OCI-LY3 (cell line): Measurements from ENCODE around the gene IRAK1.

Source experiments
- H2AFZ ChIP-seq: fragments of 200-600, 300-600 bp; shearing (Covaris generic); 2 replicates; pipeline ENCODE4 v1.6.0; 2014; ENCODE audit warnings: antibody characterized with exemption, low read depth, low read length
- H3K27ac ChIP-seq: fragments of 200-600, 300-600 bp; sonication (generic); 2 replicates; pipeline ENCODE4 v1.5.1; 2014; ENCODE audit warnings: mild to moderate bottlenecking, low read length, moderate library complexity, mixed read lengths
- H3K27me3 ChIP-seq: fragments of 200-600, 300-600 bp; sonication (generic); 2 replicates; pipeline ENCODE4 v1.6.1; 2014; ENCODE audit warnings: low read depth, low read length, mixed read lengths
- H3K36me3 ChIP-seq: fragments of 200-600, 300-600 bp; sonication (generic); replicated peaks from 2 replicates; pipeline ENCODE3; 2014; ENCODE audit warnings: low read depth, low read length, mixed read lengths
- H3K4me1 ChIP-seq: fragments of 300-600, 200-600 bp; sonication (generic); 2 replicates; pipeline ENCODE4 v1.6.1; 2014; ENCODE audit warnings: low read length, mixed read lengths
- H3K4me2 ChIP-seq: fragments of 200-600, 300-600 bp; sonication (generic); 2 replicates; pipeline ENCODE4 v1.6.1; 2014; ENCODE audit warnings: low read length, mixed read lengths
- H3K4me3 ChIP-seq: fragments of 300-600, 200-600 bp; sonication (generic); 2 replicates; pipeline ENCODE4 v1.5.1; 2014; ENCODE audit warnings: antibody characterized with exemption, mild to moderate bottlenecking, low read length, moderate library complexity
- H3K79me2 ChIP-seq: fragments of 300-600, 200-600 bp; shearing (Covaris generic); 2 replicates; pipeline ENCODE4 v1.6.1; 2014; ENCODE audit warnings: mild to moderate bottlenecking, low read length, mixed read lengths
- H3K9ac ChIP-seq: fragments of 300-600, 200-600 bp; shearing (Covaris generic); 2 replicates; pipeline ENCODE4 v1.6.0; 2014; ENCODE audit warnings: mild to moderate bottlenecking, low read length, moderate library complexity
- H3K9me3 ChIP-seq: fragments of 200-600, 300-600 bp; shearing (Covaris generic); 2 replicates; pipeline ENCODE4 v1.6.1; 2014; ENCODE audit warnings: low read length, mixed read lengths; ENCODE audit not compliant: insufficient read depth
- H4K20me1 ChIP-seq: fragments of 200-600, 300-600 bp; sonication (generic); 2 replicates; pipeline ENCODE4 v1.6.1; 2016; ENCODE audit warnings: low read length, mixed read lengths; ENCODE audit not compliant: insufficient read depth
- CTCF ChIP-seq: fragments of 200-600, 300-600 bp; sonication (generic); IDR thresholded peaks from 2 replicates; pipeline ENCODE4 v1.5.1; 2014; ENCODE audit warnings: antibody characterized with exemption, low read length, low read depth
- EZH2phosphoT487 ChIP-seq: fragments of 200-600 bp; shearing (Covaris generic); IDR thresholded peaks from 2 replicates; pipeline ENCODE4 v1.6.1; 2018; ENCODE audit warnings: antibody characterized with exemption, mixed run types, low read depth

IRAK1 gene

GRCh38 chrX:154019061-154019621 lies 561 bp downstream of the IRAK1 start:
- TF ChIP-seq CTCF (no peak), EZH2phosphoT487 (no peak)
- H3K27ac ChIP-seq = peak overlapping the region; percentile 83
- H3K4me3 ChIP-seq = peak overlapping the region; percentile 100
- no peak overlapping the region for H2AFZ ChIP-seq
- no peaks in the 10 kb centered on the region for H4K20me1 ChIP-seq
- peaks cover 19% of the 10 kb centered on the region for H3K4me1 ChIP-seq
- peaks cover 56% of the 10 kb centered on the region for H3K79me2 ChIP-seq
- peak overlapping the region; percentile 100 for H3K9ac ChIP-seq
- peaks cover 34% of the 10 kb centered on the region for H3K36me3 ChIP-seq
- peak overlapping the region; percentile 95 for H3K4me2 ChIP-seq
- no peaks in the 10 kb centered on the region for H3K9me3 ChIP-seq
- H3K27me3 ChIP-seq = no peaks in the 10 kb centered on the region

- H3K27me3 ChIP-seq = no peaks in the 10 kb centered on the region
- H3K4me2 ChIP-seq = peak overlapping the region; percentile 95
- peak overlapping the region; percentile 83 for H3K27ac ChIP-seq
- H3K36me3 ChIP-seq = peaks cover 39% of the 10 kb centered on the region
- peak overlapping the region; percentile 100 for H3K4me3 ChIP-seq
- TF ChIP-seq EZH2phosphoT487 = no peak
- TF ChIP-seq CTCF = no peak
- peak overlapping the region; percentile 100 for H3K9ac ChIP-seq
- H3K79me2 ChIP-seq = peaks cover 56% of the 10 kb centered on the region
- H3K9me3 ChIP-seq = no peaks in the 10 kb centered on the region
- H2AFZ ChIP-seq = no peak overlapping the region
- H3K4me1 ChIP-seq = peaks cover 19% of the 10 kb centered on the region
- H4K20me1 ChIP-seq = no peaks in the 10 kb centered on the region
Observed at GRCh38 chrX:154018518-154019060, 1.1 kb downstream of the IRAK1 start.

GRCh38 chrX:154017766-154018517 lies 1.8 kb downstream of the IRAK1 start:
- Histone ChIP-seq H3K9ac (peak overlapping the region; percentile 100), H2AFZ (no peak overlapping the region), H3K36me3 (peaks cover 43% of the 10 kb centered on the region), H3K79me2 (peaks cover 56% of the 10 kb centered on the region), H3K4me1 (peaks cover 19% of the 10 kb centered on the region), H3K4me3 (peak overlapping the region; percentile 100), H3K27ac (peak overlapping the region; percentile 83), H3K4me2 (peak overlapping the region; percentile 95), H3K9me3 (no peaks in the 10 kb centered on the region), H3K27me3 (no peaks in the 10 kb centered on the region), H4K20me1 (no peaks in the 10 kb centered on the region)
- TF ChIP-seq EZH2phosphoT487 = no peak
- no peak for TF ChIP-seq CTCF

- Histone ChIP-seq H3K9me3 (no peaks in the 10 kb centered on the region), H3K27ac (no peak overlapping the region), H3K79me2 (peaks cover 56% of the 10 kb centered on the region), H4K20me1 (no peaks in the 10 kb centered on the region), H3K9ac (no peak overlapping the region), H3K4me1 (peaks cover 18% of the 10 kb centered on the region), H3K4me3 (no peak overlapping the region), H3K4me2 (no peak overlapping the region), H3K36me3 (peaks cover 57% of the 10 kb centered on the region), H2AFZ (no peak overlapping the region), H3K27me3 (no peaks in the 10 kb centered on the region)
- no peak for TF ChIP-seq EZH2phosphoT487
- no peak for TF ChIP-seq CTCF
Observed at GRCh38 chrX:154016366-154017076, 3.2 kb downstream of the IRAK1 start.
